HG03039 (cell line): ENCODE results near the gene FBLN5.

Source experiments
- ATAC-seq: cut with Tn5 transposase; IDR thresholded peaks from one replicate; pipeline ENCODE4 v1.9.1; 2021; ENCODE audit warnings: mild to moderate bottlenecking, moderate library complexity; ENCODE audit not compliant: unreplicated experiment

Gene FBLN5

DNA sequence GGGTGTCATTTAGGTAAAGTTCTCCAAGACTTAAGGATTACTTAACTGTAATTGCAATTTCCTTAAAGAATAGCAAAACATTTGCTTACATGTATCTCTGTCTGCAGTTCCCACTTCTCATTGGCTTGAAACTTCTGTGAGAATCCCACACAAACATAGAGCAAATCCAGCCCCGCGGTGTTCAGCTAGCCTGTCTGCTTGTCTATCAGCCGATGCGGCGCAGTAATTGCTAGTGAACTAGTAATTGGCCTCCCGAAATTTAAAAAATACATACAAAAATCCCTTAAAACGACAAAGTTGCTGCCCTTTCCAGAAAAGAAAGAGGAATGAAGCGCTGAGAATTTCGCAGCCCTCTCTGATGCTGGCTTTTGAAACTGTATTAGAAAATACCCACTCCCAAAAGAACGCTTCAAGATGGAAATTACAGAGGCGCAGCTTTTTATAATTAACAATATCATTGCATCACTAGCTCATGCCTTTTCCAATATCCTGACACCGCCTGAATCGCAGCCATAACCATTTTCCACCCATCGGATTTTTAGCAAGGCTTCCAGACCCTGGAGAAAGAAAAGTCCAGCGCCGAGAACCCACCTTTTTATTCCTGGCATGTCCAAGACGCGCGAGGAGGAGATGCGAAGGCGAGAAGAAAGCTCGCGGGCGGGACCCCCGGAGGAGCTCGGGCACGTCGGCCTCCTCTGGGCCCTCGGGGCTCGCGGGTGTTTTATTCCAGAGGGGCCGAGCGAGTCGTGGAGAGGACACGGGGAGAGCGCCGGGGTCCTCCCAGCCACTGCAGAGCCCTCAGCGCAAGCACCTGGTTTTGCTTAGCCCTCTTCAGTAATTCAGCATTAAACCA is 646 bp downstream of the FBLN5 start:
- ATAC-seq = no peak

DNA sequence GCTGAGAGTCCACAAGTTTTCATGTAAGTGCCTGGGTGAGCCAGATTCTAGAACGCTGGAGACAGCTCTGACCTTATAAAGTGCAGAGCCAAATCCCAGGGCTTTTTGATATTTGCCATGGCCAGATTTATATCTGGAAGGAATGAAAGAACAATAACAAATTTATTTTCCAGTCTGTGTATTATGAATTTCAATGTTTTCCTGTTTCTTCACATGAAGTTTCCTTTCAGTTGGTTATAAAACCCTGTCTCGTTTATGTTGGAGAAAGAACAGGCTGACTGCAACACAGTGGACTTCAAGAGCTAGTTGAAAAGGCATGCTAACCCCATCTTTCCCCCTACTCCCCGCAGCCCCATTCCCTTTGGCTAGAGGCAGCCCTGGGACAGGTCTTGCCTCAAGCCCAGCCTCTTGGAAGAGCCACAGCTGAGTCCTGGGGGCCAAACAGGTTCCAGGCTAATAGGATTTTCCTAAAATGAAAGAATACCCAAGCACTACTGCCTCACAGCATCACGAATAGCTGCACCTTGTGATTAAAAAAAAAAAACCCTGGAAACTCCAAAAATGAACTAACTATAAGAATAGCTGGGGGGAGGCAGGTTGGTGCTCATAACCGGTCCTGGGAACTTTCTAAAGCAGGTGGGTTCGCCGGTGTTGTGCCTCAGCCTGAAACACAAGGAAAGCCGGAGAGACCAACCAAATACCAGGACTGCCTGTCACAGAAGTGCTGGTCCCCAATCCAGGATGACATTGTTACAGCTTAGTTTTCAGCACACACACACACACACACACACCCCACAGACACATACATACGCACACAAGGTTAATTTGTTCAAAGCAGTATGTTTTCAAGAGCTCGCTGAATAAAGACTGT is 1.5 kb downstream of the FBLN5 start:
- ATAC-seq = no peak

DNA sequence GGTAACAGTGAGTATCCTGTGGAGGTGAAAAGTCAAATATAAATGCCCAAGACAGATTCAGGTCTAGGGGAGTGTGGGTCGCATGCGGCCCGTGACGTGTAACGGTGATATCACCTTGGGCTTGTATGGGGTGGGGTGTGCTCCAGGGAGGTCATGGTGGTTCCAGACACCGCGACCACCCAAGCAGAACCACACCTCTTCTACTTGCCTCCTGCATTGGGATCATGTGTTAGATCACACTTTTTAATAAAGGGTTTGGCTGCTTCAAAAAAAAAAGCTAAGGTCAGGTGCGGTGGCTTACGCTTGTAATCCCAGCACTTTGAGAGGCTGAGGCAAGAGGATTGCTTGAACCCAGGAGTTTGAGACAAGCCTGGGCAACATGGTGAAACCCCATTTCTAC is 4.5 kb downstream of the FBLN5 start:
- ATAC-seq = no peak

- no peak for ATAC-seq
Observed at GRCh38 chr14:91942128-91942527, 5.4 kb downstream of the FBLN5 start.

DNA sequence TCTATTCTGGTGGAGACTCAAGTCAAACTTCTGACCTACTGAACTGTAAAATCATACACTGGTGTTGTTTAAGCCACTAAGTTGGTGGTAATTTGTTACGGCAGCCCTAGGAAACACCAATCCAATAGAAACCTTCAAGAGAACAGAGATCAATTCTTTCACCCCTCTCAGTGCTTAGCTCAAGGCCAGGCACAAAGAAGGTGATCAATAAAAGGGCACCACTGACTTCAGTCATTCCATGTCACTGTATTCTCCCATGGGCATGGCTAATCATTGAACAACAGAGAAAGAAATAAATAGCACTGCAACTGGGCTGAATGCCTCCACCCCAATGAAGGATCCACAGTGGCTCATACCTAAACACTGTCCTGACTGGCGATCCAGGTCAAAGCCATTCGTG is 7.3 kb downstream of the FBLN5 start:
- ATAC-seq = no peak

- ATAC-seq = no peak
Observed at GRCh38 chr14:91935586-91935985, 11.9 kb downstream of the FBLN5 start.

DNA sequence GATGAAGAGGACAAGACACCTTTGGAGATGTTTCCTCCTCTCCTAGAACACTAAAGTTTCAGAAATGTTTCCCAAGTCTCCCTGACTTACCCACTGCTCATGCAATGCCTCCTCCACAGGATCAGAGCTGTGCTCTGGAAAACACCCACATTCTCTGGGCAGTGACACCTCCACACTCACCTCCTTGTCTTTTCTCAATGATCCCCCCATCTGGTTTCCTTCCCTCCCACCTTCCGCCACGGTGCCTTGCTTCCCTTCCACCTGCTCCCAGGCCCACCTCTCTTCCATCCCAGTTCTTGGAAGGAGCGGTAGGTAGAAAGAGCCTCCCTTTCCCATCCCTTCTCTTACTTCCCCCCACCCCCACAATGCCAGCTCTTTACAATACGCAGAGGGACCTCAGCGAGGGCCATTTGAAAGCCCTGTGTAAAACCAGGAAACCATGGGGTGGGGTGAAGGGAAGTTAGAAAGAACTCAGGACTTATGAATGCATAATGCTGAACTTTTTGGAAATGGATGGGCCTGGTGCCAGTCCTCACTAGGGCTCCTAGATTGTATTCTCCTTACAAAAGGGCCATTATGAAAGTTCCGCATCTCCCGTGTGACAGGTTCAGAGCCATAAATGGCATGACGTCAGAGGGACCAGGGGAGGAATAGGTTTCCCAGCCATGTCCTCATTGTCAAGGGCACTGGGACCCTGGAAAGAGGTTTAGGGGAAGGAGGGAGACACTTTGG is 12.8 kb downstream of the FBLN5 start:
- no peak for ATAC-seq

GRCh38 chr14:91931478-91932088 is 15.9 kb downstream of the FBLN5 start:
- ATAC-seq = no peak

DNA sequence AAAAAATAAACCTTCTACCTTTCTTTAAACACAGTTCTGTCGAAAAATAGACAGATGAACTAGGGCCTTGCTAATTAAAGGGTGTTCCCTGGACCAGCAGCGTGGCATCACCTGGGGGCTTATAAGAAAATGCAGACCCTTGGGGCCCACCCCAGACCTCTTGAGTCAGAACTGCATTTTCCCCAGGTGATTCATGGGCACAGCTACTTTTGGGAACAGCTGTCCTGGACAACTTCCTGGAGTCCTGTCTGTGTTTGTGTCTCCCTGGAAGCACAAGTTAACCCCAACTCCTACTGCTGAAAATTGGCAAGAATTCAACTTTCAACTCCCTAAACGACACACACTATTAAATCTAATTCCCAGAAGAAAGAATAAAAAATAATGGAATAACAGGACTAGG is 17.8 kb downstream of the FBLN5 start:
- no peak for ATAC-seq

GRCh38 chr14:91927800-91928199 is 19.7 kb downstream of the FBLN5 start:
- ATAC-seq = no peak

- no peak for ATAC-seq
Observed at GRCh38 chr14:91927191-91927590, 20.3 kb downstream of the FBLN5 start.

GRCh38 chr14:91926131-91926890 is 21.2 kb downstream of the FBLN5 start:
- no peak for ATAC-seq

DNA sequence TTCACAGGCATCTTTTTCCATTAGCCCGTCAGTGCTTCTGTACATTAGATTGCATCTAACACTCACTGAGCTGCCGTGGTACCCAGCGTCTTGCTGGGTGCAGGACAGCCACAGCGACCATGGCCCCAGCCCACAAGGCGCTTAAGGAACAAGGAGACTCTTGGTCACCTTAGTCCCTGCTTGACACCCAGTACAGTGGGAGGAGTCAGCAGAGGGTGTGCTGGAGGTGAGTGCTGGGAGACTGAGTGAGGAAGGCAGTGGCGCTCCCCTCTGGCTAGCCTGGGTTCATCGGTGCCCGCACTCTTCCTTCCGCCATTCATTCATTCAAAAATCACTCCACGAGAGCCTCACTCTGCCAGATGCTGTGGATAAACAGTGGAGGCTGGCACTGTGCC is 21.8 kb downstream of the FBLN5 start:
- no peak for ATAC-seq

DNA sequence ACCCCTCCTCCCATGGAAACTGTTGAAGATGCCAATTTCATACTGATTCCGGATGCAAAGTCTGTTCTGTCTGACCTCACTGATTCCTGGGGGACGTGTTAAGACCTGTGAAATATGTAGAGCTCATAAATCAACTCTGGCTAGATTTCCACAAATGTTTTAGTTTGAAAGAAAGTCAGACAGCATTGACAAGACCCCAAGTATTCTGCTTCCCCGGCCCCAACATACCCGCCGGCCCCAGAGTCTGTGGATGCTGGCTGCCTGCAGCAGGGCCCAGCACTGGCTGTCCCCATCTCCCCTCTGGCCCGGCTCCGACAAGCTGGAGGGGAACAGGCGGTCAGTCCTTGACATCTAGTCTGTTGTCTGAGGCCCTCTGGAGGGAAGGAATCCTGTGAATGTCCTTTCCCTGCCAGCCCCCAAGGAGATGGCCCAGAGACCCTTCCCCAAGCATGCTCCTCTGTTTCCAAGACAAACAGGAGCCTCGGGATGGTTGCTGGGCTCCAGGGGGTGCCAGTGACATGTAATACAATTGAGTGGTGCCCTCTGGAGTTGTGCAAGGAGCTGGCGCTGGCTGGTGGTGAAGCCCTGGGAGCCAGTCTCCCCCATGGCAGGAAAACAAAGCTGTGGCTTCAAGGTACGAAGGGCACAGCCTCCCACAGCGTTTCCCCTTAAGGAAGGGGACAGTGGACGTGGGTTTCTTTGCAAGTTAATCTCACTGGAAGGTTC is 22.3 kb downstream of the FBLN5 start:
- ATAC-seq = no peak

GRCh38 chr14:91920526-91920925 is 27.0 kb downstream of the FBLN5 start:
- no peak for ATAC-seq

DNA sequence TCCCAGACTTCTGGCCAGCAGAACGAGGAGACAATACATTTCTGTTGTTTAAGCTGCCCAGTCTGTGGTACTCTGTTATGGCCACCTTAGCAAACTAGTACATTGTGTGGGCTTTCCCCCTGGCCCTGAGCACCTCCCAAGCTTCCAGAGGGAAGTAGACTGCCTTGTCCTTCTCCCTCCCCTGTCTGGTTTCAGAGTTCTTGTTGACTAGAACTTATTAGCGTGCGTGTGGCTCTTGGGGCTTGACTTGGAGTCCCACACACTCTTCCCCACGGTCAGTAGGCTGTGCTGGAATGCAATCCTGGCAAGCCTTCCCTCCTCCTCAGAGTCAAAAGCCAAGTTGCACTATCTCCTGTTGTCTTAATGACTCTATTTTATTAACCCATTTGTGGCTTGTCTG is 27.7 kb downstream of the FBLN5 start:
- no peak for ATAC-seq

- no peak for ATAC-seq
Observed at GRCh38 chr14:91918186-91918883, 29.2 kb downstream of the FBLN5 start.

DNA sequence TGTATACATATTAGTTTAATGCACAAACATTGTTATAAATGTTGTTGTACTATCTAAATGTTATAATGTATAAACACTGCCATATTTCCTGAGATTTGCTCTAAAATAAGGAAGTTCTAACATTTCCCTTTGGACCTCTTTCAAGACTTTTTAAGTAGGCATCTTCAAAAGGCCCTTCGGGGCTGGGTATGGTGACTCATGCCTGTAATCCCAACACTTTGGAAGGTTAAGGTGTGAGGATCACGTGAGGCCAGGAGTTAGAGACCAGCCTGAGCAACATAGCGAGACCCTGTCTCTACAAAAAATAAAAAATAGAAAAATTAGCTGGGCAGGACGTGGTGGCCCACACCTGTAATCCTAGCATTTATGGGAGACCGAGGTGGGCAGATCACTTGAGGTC is 35.5 kb downstream of the FBLN5 start:
- ATAC-seq = no peak

GRCh38 chr14:91911474-91912032 is 35.9 kb downstream of the FBLN5 start:
- no peak for ATAC-seq
